GM19099 (cell line): ENCODE data around the gene SYNDIG1.

Experiments
- POLR2A ChIP-seq: IDR thresholded peaks from 3 replicates; pipeline ENCODE4 v1.6.1; 2011; ENCODE audit warnings: low read depth; ENCODE audit not compliant: insufficient read length; ENCODE audit errors: extremely low read depth

The SYNDIG1 gene

DNA sequence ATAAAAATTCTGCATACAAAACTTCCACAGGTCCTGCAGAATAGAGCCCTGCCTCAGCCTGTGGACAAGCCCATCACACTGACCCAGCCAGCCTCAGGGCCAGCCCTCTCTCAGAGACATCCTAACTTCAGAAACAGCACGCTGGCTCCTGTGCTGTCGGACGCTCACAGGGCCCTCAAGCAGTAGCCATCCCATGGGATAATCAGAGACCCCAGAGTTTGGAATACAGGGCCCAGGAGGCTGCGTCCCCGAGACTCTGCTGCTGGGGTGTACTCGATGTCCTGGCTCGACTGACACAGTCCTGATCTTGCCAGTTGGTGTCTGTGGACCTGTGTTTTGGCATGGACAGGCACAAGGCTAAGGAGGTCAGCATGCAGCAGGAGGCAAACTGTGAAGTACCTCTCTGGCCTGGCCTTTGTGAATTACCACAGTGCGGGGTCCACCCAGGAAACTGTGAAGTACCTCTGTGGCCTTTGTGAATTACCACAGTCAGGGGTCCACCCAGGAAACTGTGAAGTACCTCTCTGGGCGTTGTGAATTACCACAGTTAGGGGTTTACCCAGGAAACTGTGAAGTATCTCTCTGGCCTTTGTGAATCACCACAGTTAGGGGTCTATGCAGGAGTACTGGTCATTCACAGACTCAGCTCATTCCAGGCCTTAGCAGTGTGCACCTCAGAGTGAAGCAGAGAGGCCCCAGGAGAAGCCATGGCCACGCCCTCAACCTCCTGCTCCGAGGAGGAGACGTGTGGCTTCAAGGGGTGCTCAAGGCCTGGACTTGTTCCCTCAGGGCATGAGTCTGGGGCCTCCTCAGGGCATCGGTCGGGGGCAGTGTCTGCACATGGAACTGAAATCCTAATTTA is 212.4 kb downstream of the SYNDIG1 start:
- no peak for TF ChIP-seq POLR2A

DNA sequence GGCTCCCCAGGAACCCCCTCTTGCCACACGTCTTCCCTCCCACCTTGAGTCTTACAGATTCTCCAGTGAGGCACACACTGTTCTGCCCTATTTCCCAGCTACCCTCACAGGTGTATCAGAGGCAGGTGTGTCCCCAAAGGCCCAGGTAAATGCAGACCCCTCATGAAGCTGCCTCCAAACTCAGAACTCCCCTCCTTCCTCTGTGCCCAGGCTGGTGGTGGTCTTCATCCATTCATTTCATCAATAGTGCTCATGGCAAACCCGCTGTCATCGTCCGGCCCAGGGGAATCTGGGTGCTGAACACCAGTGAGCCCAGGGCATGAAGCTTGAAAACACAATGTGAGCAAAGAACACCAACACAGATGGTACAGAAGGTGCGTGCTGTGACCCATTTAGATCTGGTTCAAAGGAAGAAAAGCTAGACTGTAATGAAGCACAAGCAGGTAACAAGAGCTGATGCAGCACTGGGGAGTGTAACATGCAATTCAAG is 213.1 kb downstream of the SYNDIG1 start:
- TF ChIP-seq POLR2A = no peak

DNA sequence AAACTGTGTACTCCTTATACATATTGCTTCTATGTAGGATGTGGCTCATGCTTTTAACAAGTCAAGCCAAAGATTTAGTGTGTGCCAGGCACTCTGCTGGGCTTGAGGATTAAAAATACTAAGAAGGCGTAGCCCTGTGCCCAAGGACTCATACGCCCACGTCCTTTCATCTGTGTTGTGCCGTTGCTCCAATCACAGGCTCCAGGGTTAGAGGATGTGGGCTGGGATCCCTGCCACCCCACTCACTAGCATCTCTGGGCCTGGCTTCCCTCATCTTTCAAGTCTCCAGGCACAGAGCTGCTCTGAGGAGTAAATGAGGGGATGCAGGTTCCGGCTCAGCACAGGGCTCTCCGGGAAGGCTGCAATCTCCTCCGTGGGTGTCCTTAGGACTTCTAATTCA is 214.2 kb downstream of the SYNDIG1 start:
- no peak for TF ChIP-seq POLR2A

DNA sequence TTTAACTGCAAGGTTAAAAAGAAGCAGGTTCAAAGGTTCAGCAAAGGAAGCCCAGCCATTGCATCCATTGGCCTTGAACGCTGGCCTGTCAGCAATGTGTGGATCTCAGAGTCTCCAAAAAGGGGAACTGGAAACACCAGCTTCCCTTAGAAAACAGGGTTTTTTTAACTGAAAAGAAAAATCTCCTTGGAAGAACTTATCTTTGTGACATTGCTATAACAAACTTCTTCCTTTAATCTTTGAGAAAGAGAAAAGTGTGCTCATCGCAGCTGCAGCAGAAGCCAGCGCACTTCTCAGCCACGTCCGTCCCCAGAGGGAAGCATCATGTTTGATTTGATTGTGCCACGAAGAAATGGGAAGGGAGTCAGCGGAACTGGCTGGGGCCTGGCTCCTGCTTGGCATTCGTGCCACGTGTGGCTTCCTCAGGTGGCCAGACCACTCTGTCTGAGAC is 215.0 kb downstream of the SYNDIG1 start:
- no peak for TF ChIP-seq POLR2A

DNA sequence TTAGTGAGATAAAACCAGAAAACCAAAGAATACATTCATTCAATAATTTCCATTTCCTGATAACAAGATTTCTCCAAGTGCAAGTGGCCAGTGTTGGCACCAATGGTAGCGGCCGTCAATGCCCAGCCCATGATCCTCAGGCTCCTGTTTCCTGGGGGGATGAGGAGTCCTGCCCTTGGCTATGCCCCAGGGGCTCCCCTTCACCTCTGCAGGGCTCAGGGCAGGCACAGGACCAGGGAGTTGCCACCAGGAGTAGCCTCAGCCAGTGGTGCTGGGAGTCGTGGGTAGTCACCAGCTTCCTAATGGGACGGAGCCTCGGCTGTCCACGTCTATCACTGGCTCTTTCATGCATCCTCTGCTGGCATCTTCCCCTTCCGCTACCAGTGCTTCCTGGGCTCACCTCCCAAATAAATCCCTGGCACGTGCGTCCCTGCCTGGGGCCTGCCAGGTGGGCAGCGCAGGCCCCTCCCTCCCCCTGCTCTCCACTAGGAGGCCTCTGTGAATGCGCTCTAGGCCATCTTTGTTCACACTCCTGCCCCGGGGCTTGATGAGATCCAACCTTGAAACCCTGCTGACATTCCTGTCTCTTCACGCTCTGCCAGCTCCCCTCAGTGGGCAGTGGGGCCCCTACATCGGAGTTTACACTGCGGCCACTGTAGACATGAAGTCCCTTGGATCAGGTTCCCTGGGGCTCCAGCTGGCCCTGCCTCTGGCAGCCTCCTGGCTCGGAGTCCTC is 215.7 kb downstream of the SYNDIG1 start:
- TF ChIP-seq POLR2A = no peak

DNA sequence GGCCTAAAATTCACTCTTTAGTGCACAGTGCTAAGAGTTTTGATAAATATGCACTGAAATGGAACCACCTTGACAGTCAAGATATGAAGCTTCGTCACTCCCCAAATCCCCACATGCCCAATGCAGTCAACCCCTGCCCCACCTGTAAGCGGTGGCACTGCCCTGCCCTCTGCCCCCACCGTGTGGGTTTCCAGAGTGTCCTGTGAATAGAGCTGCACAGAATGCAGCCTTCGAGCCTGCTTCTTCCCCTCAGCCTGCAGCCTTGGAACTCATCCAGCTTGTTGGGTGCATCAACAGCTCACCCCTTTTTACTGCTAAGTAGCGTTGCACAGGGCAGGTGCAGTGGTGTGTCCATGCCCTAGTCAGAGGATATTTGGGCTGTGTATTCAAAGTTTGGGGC is 216.3 kb downstream of the SYNDIG1 start:
- no peak for TF ChIP-seq POLR2A

DNA sequence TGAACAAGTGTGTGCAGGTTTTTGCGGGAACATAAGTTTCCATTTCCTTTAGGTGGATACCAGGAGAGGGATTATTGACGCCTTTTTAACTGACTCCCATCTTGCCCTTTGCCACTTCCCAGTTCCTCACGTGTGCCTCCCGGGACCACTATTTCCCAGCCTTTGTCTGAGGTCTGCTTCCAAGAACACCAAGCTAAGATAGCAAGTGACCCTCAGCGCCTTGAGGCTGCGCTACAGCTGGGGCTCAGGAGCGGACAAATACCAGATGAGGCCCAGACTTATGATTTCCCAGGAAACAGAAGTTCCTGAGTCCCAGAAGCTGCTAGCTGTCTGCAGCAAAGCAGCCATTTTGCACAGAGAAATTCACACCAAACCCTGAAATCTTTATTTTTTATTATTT is 216.7 kb downstream of the SYNDIG1 start:
- TF ChIP-seq POLR2A = no peak

DNA sequence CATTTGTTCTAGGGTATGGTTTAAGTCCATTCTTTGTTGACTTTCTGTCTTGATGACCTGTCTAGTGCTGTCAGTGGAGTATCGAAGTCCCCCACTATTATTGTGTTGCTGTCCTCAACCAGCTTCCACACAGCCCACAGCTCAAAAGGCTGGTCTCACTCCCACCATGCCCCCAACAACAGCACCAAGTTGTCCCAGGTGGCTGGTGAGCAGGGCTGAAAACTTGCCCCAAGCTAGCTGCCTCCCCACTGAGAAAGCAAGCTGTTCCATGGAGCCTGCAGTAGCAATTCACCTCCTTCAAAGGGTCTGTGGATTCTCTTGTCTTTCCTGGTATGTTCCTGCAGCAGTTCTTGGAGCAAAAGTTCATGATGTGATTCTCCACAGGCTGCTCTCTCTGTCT is 221.0 kb downstream of the SYNDIG1 start:
- TF ChIP-seq POLR2A = no peak

DNA sequence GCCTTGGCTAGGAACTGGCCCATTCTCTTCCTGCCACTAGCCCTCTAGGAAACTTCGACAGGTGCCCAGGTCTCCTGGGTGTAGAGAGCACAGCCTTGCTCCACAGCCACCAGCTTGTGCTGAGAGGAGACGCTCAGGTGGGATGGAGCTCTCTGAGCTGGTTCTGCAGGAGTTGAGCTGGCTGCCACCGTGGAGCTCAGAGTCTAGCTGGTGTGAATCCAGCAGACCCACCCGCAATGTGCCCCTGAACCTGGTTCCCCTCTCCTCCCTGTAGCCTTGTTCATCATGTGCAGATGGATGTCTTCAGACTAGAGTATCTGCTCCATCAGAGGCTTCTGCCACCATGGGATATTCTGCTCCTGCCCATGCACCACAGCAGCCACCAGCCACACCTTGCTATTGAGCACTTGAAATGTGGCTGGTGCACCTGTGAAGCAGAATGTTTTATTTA is 222.5 kb downstream of the SYNDIG1 start:
- TF ChIP-seq POLR2A = no peak

DNA sequence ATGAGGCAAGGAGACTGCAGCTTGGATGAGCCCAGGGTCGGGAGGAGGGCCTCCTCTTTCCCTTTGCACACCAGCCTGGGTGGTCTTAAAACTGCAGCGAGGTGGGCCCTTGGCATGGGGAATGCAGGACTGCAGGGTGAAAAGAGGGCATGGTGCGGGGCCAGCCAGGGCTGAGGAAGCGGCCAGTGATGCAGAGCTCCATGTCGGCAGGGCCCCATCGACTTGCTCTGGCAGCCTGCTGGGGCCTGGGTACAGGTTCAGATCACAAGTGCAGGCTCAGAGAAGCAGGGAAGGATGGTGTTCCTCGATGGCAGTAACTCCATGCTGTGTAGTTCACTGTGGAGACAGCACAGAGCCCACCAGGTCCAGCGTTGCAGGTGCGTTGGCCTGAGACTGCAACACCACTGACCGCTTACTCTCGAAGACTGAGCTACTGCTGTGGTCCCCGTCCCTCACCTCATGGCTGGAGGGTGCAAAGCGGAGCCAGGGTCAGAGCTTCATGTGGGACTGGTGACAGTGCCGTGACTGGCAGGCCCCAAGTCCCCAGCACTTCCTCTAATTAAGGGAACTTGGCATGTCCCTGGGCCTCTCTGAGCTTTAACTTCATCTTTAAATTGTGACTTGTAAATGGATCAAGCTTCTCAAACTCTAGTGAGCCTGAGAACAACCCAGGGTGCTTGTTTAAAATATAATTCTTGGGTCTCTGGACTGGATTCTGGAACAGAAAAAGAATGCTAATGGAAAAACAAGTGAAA is 223.2 kb downstream of the SYNDIG1 start:
- no peak for TF ChIP-seq POLR2A

DNA sequence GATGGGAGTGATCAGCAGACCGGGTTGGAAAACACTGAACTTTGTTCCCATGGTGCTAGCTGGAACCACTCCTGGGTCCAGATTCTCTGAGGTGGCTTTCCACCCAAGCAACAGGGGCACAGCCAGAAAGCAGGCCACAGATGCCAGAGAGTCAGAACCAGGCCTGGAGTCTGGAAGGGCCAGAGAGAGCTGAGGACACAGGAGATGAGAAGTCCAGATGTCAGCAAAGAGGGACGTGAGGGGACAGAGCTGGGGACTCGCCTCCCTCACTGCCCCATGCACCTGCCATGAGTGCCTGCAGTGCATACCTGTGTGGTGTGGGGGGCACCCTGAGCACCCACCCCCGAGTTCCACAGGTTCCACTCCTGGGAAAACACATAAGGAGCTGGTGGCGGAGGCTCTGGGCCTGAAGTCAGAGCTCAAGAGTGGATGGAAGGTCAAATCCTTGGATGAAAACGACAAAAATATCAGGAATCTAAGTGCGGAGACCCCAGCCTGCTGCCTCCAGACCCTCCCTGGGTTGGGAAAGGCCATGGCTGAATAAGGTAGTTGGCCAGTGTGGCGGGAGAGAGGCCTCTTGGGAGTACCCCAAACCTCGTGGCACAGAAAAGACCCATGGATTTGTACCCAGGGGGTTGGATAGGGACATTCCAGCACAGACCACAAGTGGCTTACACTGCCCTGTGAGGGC is 224.2 kb downstream of the SYNDIG1 start:
- TF ChIP-seq POLR2A = no peak

DNA sequence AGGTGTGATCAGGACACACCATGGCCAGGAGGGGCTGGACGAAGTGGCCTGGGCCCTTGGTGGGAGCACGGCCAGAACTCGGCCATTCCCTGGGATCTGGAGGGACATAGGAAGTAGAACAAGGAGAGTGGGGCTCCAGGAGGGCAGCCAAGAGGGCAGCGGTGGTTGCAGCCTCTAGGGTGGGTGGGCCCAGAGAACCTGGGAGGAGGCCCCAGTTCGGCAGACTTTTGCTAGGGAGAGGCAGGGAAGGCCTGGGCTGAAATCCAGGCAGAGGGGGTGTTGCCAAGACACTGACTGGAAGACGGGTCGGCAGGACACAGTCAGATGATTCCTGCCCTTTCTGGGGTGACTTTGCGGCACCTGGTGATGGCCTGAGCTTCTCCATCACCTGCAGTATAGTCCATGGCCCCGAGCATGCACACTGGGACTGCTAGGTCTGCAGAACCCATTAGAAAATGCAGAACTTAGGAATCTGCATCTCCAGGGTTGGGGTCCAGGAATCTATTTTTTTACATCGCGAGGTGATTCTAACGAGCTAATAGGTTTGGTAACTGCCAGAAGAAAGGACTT is 224.8 kb downstream of the SYNDIG1 start:
- TF ChIP-seq POLR2A = no peak

DNA sequence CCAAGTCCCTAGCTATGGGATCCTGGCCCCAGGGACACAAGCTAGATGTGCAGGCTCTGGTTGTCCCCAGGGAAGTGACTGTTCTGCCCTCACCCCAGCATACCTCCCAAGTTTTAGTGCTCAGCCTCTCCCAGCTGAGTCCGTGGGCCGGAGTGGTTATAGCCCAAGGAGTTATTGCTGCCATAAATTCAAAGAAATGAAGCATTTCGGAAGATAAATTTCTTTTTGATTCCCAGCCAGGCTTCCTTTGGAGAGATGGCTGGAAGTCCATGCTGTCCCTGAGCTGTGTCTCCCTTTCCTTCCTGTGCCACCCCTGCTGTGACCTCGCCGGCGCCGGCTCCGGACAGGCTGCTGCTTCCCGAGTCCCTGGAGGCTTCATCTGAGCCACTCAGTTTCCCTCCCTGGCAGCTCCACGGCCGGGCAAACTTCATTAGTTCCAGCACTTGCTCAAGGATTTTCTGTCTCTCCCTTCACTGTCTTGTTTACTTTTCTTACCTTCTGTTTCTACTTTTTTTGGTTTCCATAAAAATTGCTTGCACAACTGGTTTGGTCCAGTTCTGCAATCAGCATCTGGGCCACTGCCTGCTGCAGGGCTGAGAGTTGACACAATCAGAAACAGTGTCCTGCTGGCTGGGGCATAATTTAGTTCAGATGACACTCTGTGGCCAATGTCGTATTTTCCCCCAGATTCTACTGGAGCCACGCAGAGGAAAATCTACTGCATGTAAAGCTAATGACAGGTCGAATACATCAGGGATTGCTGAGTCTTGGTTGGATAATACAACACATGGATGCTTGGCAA is 225.5 kb downstream of the SYNDIG1 start:
- no peak for TF ChIP-seq POLR2A
